ENCODE results near the gene WIF1. TPM values are rescaled to one million over a fixed set of nuclear protein-coding genes. Genes with fewer than 3 reads are reported as not detected.

The WIF1 gene
- total RNA-seq, 1 donor, result not detected

DNA sequence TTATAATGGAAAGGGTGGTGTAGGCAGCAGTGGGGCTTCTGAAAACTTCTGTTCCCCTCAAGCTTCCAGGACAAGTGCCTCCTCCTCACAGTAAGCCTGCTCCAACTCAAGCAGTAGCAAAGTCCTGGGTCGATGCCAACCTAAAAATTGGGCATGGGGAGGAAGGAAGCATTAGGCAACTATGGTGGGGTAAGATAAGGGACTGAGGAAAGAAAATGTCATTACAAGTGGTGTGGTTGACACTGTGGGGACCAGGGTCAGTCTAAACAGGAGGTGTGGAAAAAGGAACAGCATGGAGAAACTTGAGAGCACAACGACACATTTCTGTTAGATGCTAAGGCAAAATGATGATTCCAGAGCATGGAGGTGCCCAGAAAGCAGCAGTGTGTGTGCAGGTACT lies 34.9 kb downstream of the WIF1 start:
- TF ChIP-seq, protein P1, sequence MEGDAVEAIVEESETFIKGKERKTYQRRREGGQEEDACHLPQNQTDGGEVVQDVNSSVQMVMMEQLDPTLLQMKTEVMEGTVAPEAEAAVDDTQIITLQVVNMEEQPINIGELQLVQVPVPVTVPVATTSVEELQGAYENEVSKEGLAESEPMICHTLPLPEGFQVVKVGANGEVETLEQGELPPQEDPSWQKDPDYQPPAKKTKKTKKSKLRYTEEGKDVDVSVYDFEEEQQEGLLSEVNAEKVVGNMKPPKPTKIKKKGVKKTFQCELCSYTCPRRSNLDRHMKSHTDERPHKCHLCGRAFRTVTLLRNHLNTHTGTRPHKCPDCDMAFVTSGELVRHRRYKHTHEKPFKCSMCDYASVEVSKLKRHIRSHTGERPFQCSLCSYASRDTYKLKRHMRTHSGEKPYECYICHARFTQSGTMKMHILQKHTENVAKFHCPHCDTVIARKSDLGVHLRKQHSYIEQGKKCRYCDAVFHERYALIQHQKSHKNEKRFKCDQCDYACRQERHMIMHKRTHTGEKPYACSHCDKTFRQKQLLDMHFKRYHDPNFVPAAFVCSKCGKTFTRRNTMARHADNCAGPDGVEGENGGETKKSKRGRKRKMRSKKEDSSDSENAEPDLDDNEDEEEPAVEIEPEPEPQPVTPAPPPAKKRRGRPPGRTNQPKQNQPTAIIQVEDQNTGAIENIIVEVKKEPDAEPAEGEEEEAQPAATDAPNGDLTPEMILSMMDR (IDR thresholded peaks at IDR 0.05; ENCODE audit: extremely low read depth, low read depth, low read length), result no peak
- Histone ChIP-seq H4K20me1 (ENCODE audit: insufficient read depth, low read length) (no peaks in the 10 kb centered on the region), H3K27me3 (ENCODE audit: insufficient read depth, low read length) (peaks cover 42% of the 10 kb centered on the region)

DNA sequence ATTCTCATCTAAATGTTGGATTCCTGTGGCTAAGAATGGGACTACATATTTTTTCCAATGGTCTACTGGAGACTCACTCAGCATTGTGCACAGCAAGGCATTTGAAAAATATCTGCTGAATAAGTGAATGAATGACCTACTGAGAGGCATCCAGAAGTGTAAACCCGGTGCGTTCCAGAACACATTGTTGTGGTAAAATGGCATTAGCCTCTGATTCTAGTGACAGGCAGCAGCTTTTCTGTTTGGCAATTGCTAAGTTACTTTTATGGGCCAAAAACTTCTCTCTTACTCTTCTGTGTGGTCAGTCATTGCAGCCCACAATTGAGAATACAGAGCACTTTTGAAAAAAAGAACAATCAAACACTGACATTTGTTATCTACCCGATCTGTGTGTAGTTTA lies 36.5 kb downstream of the WIF1 start:
- H3K27me3 ChIP-seq (ENCODE audit: insufficient read depth, low read length), result peaks cover 36% of the 10 kb centered on the region
- no peak for DNase-seq (ENCODE audit: insufficient read length, low spot score, missing footprints)

More for the DNA sequence above, 34.9 kb downstream of the WIF1 start:
- no peak overlapping the region for H2AFZ ChIP-seq (ENCODE audit: low read length)
- no peaks in the 10 kb centered on the region for H3K36me3 ChIP-seq (ENCODE audit: insufficient read depth, low read length)
- H3K9me3 ChIP-seq (ENCODE audit: low read depth, low read length), result no peaks in the 10 kb centered on the region
- H3K4me1 ChIP-seq (ENCODE audit: insufficient read depth, low read length), result no peaks in the 10 kb centered on the region
- no peak overlapping the region for H3K27ac ChIP-seq (ENCODE audit: low read depth, low read length)
- no peaks in the 10 kb centered on the region for H3K79me2 ChIP-seq (ENCODE audit: insufficient read depth, low read length)
- no peak overlapping the region for H3K4me2 ChIP-seq (ENCODE audit: insufficient read depth, low read length)
- no peak overlapping the region for H3K4me3 ChIP-seq (ENCODE audit: insufficient read depth, low read length)
- no peak for DNase-seq (ENCODE audit: insufficient read length, low spot score, missing footprints)

DNA sequence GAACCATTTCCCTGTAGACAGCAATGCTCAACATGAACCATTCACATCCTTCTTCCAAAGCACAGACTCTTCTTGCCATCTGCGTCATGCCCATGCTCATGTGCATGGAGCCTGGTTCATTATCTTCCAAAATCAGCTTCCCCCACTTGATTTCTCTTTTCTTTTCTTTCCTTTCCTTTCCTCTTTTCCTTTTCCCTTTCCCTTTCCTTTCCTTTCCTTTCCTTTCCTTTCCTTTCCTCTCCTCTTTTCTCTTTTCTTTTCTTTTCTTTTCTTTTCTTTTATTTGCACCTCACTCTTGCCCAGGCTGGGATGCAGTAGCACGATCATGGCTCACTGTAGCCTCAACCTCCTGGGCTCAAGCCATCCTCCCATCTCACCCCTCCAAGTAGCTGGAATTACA lies 37.5 kb downstream of the WIF1 start:
- TF ChIP-seq, protein P1 (IDR thresholded peaks at IDR 0.05; ENCODE audit: extremely low read depth, low read depth, low read length), result no peak
- peaks cover 36% of the 10 kb centered on the region for H3K27me3 ChIP-seq (ENCODE audit: insufficient read depth, low read length)
- H3K4me1 ChIP-seq (ENCODE audit: insufficient read depth, low read length), result no peaks in the 10 kb centered on the region
- no peaks in the 10 kb centered on the region for H3K79me2 ChIP-seq (ENCODE audit: insufficient read depth, low read length)
- no peaks in the 10 kb centered on the region for H3K36me3 ChIP-seq (ENCODE audit: insufficient read depth, low read length)
- no peak for DNase-seq (ENCODE audit: insufficient read length, low spot score, missing footprints)
- no peak overlapping the region for H3K4me3 ChIP-seq (ENCODE audit: insufficient read depth, low read length)
- H2AFZ ChIP-seq (ENCODE audit: low read length), result no peak overlapping the region
- H3K4me2 ChIP-seq (ENCODE audit: insufficient read depth, low read length), result no peak overlapping the region
- H4K20me1 ChIP-seq (ENCODE audit: insufficient read depth, low read length), result no peaks in the 10 kb centered on the region
- H3K27ac ChIP-seq (ENCODE audit: low read depth, low read length), result no peak overlapping the region
- no peaks in the 10 kb centered on the region for H3K9me3 ChIP-seq (ENCODE audit: low read depth, low read length)

More for the DNA sequence above, 36.5 kb downstream of the WIF1 start:
- H3K4me2 ChIP-seq (ENCODE audit: insufficient read depth, low read length), result no peak overlapping the region
- no peak overlapping the region for H3K4me3 ChIP-seq (ENCODE audit: insufficient read depth, low read length)
- H4K20me1 ChIP-seq (ENCODE audit: insufficient read depth, low read length), result no peaks in the 10 kb centered on the region
- H3K79me2 ChIP-seq (ENCODE audit: insufficient read depth, low read length), result no peaks in the 10 kb centered on the region
- TF ChIP-seq, protein P1 (IDR thresholded peaks at IDR 0.05; ENCODE audit: extremely low read depth, low read depth, low read length), result no peak
- H2AFZ ChIP-seq (ENCODE audit: low read length), result no peak overlapping the region
- no peaks in the 10 kb centered on the region for H3K9me3 ChIP-seq (ENCODE audit: low read depth, low read length)
- no peaks in the 10 kb centered on the region for H3K4me1 ChIP-seq (ENCODE audit: insufficient read depth, low read length)
- no peak overlapping the region for H3K27ac ChIP-seq (ENCODE audit: low read depth, low read length)
- H3K36me3 ChIP-seq (ENCODE audit: insufficient read depth, low read length), result no peaks in the 10 kb centered on the region

DNA sequence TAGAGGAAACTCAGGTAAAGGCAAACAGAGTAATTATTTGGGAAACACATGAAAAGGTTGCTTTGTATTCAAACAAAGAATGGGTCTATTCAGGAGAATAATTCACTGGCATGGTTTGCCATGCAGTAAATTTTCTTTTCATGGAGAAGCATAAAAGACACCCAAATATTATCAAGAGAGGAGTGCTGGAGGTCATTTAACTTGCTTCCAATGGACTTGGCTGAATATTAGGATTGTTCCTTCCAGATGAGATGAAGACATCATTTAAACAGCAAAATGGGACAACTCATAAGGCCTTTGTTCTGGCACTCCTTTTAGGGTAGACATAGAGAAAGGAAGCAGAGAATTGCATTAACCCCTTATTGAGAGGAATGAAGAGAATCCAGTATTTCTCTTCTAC lies 38.7 kb downstream of the WIF1 start:
- TF ChIP-seq, protein P1 (IDR thresholded peaks at IDR 0.05; ENCODE audit: extremely low read depth, low read depth, low read length), result no peak
- no peaks in the 10 kb centered on the region for H3K4me1 ChIP-seq (ENCODE audit: insufficient read depth, low read length)
- no peaks in the 10 kb centered on the region for H3K36me3 ChIP-seq (ENCODE audit: insufficient read depth, low read length)
- H3K27me3 ChIP-seq (ENCODE audit: insufficient read depth, low read length), result peaks cover 30% of the 10 kb centered on the region
- H3K4me2 ChIP-seq (ENCODE audit: insufficient read depth, low read length), result no peak overlapping the region
- no peaks in the 10 kb centered on the region for H3K79me2 ChIP-seq (ENCODE audit: insufficient read depth, low read length)
- no peaks in the 10 kb centered on the region for H3K9me3 ChIP-seq (ENCODE audit: low read depth, low read length)
- H4K20me1 ChIP-seq (ENCODE audit: insufficient read depth, low read length), result no peaks in the 10 kb centered on the region
- no peak for DNase-seq (ENCODE audit: insufficient read length, low spot score, missing footprints)
- no peak overlapping the region for H2AFZ ChIP-seq (ENCODE audit: low read length)
- no peak overlapping the region for H3K4me3 ChIP-seq (ENCODE audit: insufficient read depth, low read length)
- H3K27ac ChIP-seq (ENCODE audit: low read depth, low read length), result no peak overlapping the region
